GM12875 (cell line): ENCODE results near the gene C21orf58.

Experiments used
- H3K4me3 ChIP-seq: one replicate; pipeline ENCODE4 v1.5.1; 2011; ENCODE audit warnings: low read depth, low read length, control low read depth
- CTCF ChIP-seq: IDR thresholded peaks from 2 replicates; pipeline ENCODE4 v1.5.1; 2011; ENCODE audit warnings: low read depth, mild to moderate bottlenecking, control low read depth, inconsistent platforms, low read length, moderate library complexity, borderline replicate concordance; ENCODE audit not compliant: insufficient read depth

C21orf58 gene

GRCh38 chr21:46295177-46295770 is 28.4 kb downstream of the C21orf58 start:
- H3K4me3 ChIP-seq: no peak overlapping the region
- TF ChIP-seq CTCF: no peak

DNA sequence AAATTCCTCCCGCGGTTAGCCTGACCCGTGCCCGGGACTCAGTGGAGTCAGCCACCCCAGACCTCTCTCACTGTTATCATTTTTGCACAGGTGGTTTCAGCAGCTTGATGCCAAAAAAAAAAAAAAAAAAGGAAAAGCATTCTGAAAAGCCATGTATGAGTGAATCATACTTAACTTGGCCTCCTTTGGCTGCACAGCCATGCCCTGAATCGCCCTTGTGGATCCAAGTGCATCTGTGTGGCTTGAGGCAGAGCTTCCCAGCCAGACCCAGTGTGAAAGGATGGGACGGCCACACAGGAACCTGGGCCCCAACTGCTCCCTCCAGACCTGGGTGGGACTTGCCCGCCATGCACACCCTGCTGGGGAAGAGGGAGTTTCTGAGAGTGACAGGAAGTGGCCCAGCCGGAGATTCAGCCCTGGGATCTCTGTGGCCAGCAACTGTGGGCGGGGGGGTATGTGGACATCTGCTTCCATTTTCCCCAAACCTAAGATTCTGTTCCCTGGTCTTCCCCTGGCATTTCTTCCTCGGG is 29.0 kb downstream of the C21orf58 start:
- no peak for TF ChIP-seq CTCF
- no peak overlapping the region for H3K4me3 ChIP-seq

GRCh38 chr21:46291561-46291960 is 32.1 kb downstream of the C21orf58 start:
- no peak for TF ChIP-seq CTCF
- no peak overlapping the region for H3K4me3 ChIP-seq

- H3K4me3 ChIP-seq: no peak overlapping the region
- TF ChIP-seq CTCF: no peak
Observed at GRCh38 chr21:46289655-46290179, 34.0 kb downstream of the C21orf58 start.

- no peak overlapping the region for H3K4me3 ChIP-seq
- no peak for TF ChIP-seq CTCF
Observed at GRCh38 chr21:46287541-46287940, 36.1 kb downstream of the C21orf58 start.

DNA sequence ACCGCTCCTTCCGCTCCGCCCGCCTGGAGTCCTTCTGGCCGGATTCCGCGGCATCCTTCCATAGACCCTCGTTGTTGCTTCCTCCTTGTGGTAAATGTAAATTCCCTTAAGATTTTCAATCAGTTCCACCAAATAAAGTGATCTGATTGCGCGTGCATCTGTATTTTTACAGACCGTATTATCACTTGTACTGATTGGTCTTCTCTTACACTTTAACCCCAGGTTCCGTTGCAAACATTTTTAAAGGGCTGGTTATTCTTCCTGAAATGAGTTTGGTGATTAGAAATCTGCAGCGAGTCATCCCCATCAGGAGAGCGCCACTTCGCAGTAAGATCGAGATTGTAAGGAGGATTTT is 37.0 kb downstream of the C21orf58 start:
- peak overlapping the region; percentile 66 for H3K4me3 ChIP-seq
- TF ChIP-seq CTCF: no peak
